A549 (cell line): Measurements from ENCODE around the gene RAPGEF4. TPM values are rescaled to one million over a fixed set of nuclear protein-coding genes. Genes with fewer than 3 reads are reported as not detected.

Experiments used
- ATAC-seq, 2 experiments: fragments of 200-7000 bp in 1 of 2; fragments of >200 bp in 1 of 2; cut with Nextera tagmentation in 1 of 2; cut with Tn5 transposase in 1 of 2; 3 replicates each; pipeline versions ENCODE4 v1.8.0 to v1.9.1; 2018 to 2020; ENCODE audit warnings: mild to moderate bottlenecking in 1 of 2, moderate library complexity in 1 of 2
- CTCF ChIA-PET: fragments of 300-600 bp; sonication (Branson Sonifier 250); formaldehyde crosslinking; extraction: SDS; loops from one replicate; lab custom pipeline; 2021; ENCODE audit warnings: antibody characterized with exemption, inconsistent platforms; lab: Yijun Ruan, JAX
- POLR2A ChIA-PET: fragments of 350-600 bp; formaldehyde crosslinking; extraction: SDS; loops from one replicate; lab custom pipeline; 2021; ENCODE audit warnings: antibody characterized with exemption, inconsistent platforms; lab: Yijun Ruan, JAX
- DNase-seq, 2 experiments: peaks; one replicate each; pipeline versions ENCODE4 v3.0.0 to v3.0.0-alpha.2; 2011 to 2016; ENCODE audit warnings: low read depth in 1 of 2, low spot score in 1 of 2
- FAIRE-seq: peaks from 2 replicates; lab custom pipeline; 2011; peaks lifted over from hg19 to GRCh38; lab: Jason Lieb, UNC
- H3K27ac ChIP-seq, 2 experiments: fragments of >200 bp; sonication (Bioruptor Twin); formaldehyde crosslinking; 3 replicates each; pipeline ENCODE4 v1.5.1; 2016 to 2017
- H3K4me1 ChIP-seq: fragments of >200 bp; sonication (Bioruptor Twin); formaldehyde crosslinking; 3 replicates; pipeline ENCODE4 v1.6.1; 2016
- H3K4me2 ChIP-seq: fragments of >200 bp; sonication (Bioruptor Twin); formaldehyde crosslinking; 3 replicates; pipeline ENCODE4 v1.6.1; 2016
- H3K4me3 ChIP-seq: fragments of >200 bp; sonication (Bioruptor Twin); formaldehyde crosslinking; 3 replicates; pipeline ENCODE4 v1.5.1; 2016
- H3K9me3 ChIP-seq: fragments of >200 bp; sonication (Bioruptor Twin); formaldehyde crosslinking; 3 replicates; pipeline ENCODE4 v1.6.1; 2016
- BCL3 ChIP-seq: fragments of >200 bp; sonication (Bioruptor Twin); formaldehyde crosslinking; IDR thresholded peaks from 3 replicates; pipeline ENCODE4 v1.6.1; 2016
- BHLHE40 ChIP-seq: IDR thresholded peaks from 2 replicates; pipeline ENCODE4 v1.6.1; 2012; ENCODE audit warnings: low read depth, low read length, inconsistent platforms
- CHD2 ChIP-seq: fragments of 150-350 bp; IDR thresholded peaks from 2 replicates; pipeline ENCODE4 v1.6.1; 2014; ENCODE audit warnings: low read length; ENCODE audit not compliant: partially characterized antibody
- CHD4 ChIP-seq: fragments of 200-600 bp; sonication (generic); IDR thresholded peaks from 2 replicates; pipeline ENCODE4 v1.6.1; 2016; ENCODE audit warnings: antibody characterized with exemption, mild to moderate bottlenecking, borderline replicate concordance
- GATA3 ChIP-seq: IDR thresholded peaks from 2 replicates; pipeline ENCODE4 v1.6.1; 2012; ENCODE audit warnings: borderline replicate concordance
- HDAC2 ChIP-seq: fragments of 200-600 bp; sonication (generic); IDR thresholded peaks from 2 replicates; pipeline ENCODE4 v1.6.1; 2016
- HMGXB4 ChIP-seq: fragments of 250-450 bp; sonication (Bioruptor Pico); IDR thresholded peaks from 2 replicates; pipeline ENCODE4 v1.5.0; 2021; ENCODE audit warnings: mild to moderate bottlenecking, moderate library complexity, borderline replicate concordance
- KDM1A ChIP-seq: fragments of 200-600 bp; sonication (generic); IDR thresholded peaks from 2 replicates; pipeline ENCODE4 v1.6.1; 2016; ENCODE audit warnings: low read depth, mild to moderate bottlenecking
- MAX ChIP-seq: IDR thresholded peaks from 2 replicates; pipeline ENCODE4 v1.6.1; 2012
- MYC ChIP-seq: IDR thresholded peaks from 2 replicates; pipeline ENCODE4 v1.6.1; 2012; ENCODE audit warnings: mild to moderate bottlenecking, inconsistent platforms, low read length, improper control_type of control experiment, borderline replicate concordance
- NFE2L2 ChIP-seq: fragments of 150-350 bp; conservative IDR thresholded peaks from 2 replicates; pipeline ENCODE4 v1.6.1; 2014; ENCODE audit warnings: low read length
- NPAS2 ChIP-seq: fragments of 250-450 bp; sonication (Bioruptor Pico); IDR thresholded peaks from 2 replicates; pipeline ENCODE4 v1.8.0; 2022; ENCODE audit warnings: mild to moderate bottlenecking, moderate library complexity, borderline replicate concordance
- NR3C1 ChIP-seq: fragments of >200 bp; sonication (Bioruptor Twin); formaldehyde crosslinking; IDR thresholded peaks from 3 replicates; pipeline ENCODE4 v1.6.1; 2017
- PBX3 ChIP-seq: IDR thresholded peaks from 2 replicates; pipeline ENCODE4 v1.6.1; 2012
- RCOR1 ChIP-seq: fragments of 150-350 bp; IDR thresholded peaks from 2 replicates; pipeline ENCODE4 v1.6.1; 2014; ENCODE audit warnings: antibody characterized with exemption, low read length, low read depth
- REST ChIP-seq: fragments of 200-600 bp; sonication (generic); IDR thresholded peaks from 2 replicates; pipeline ENCODE4 v1.6.1; 2016; ENCODE audit warnings: antibody characterized with exemption, mild to moderate bottlenecking, moderate library complexity
- RFX5 ChIP-seq: fragments of 450-650 bp; IDR thresholded peaks from 2 replicates; pipeline ENCODE4 v1.7.1; 2014; ENCODE audit warnings: antibody characterized with exemption, mild to moderate bottlenecking, moderate library complexity
- SREBF2 ChIP-seq: fragments of 450-650 bp; IDR thresholded peaks from 2 replicates; pipeline ENCODE4 v1.6.1; 2014; ENCODE audit warnings: mild to moderate bottlenecking, moderate library complexity
- TFCP2L1 ChIP-seq: fragments of 250-450 bp; sonication (Bioruptor Pico); IDR thresholded peaks from 2 replicates; pipeline ENCODE4 v1.5.0; 2021; ENCODE audit warnings: mild to moderate bottlenecking
- ZFP36 ChIP-seq: fragments of 450-650 bp; IDR thresholded peaks from 2 replicates; pipeline ENCODE4 v1.6.1; 2014; ENCODE audit warnings: borderline replicate concordance; ENCODE audit not compliant: partially characterized antibody
- ZSCAN20 ChIP-seq: fragments of 250-450 bp; sonication (Bioruptor Pico); IDR thresholded peaks from 2 replicates; pipeline ENCODE4 v1.8.0; 2022; ENCODE audit warnings: mild to moderate bottlenecking, moderate library complexity
- WGBS: methylation state at CpG from one replicate; pipeline ENCODE4 v1.1.6; 2017; ENCODE audit errors: missing lambda C conversion rate; 5-methylcytosine and 5-hydroxymethylcytosine counted together
- polyA plus RNA-seq, 4 experiments: library from polyadenylated mRNA; depleted of rRNA in 3 of 4; stranded (reverse); fragments of >200 nt; fragmentation: RNase III in 1 of 4; extraction: RNeasy Plus Mini Kit Qiagen cat#74134 plus additional on column Dnase treatment in 1 of 4; gene quantifications; 2 replicates in 3 of 4; 3 replicates in 1 of 4; pipeline ENCODE4 v1.2.3, GENCODE V29; 2011 to 2017

Gene RAPGEF4
- polyA plus RNA-seq, 2 of the 4 experiments (the other 2 are of a cell fraction): 0.18 to 1.1 TPM

GRCh38 chr2:172701250-172701649, 34.4 kb upstream of the RAPGEF4 start:
- DNase-seq (no peak), FAIRE-seq (no peak), ATAC-seq (peak in 1 of 2 experiments; percentile 37; a peak in 2 of 6 replicates)
- POLR2A ChIA-PET: no interaction called here
- Histone ChIP-seq H3K27ac (peak overlapping the region in 1 of 2 experiments; percentile 6; a peak in 1 of 6 replicates), H3K4me1 (peaks cover 38% of the 10 kb centered on the region), H3K4me3 (no peak overlapping the region), H3K9me3 (no peaks in the 10 kb centered on the region), H3K4me2 (peak overlapping the region; percentile 34)
- CTCF ChIA-PET: interaction anchor here (0.7 to 1.7 kb wide), 4 partner anchors 9 to 802 kb away, joined by 3 to 5 read pairs (median 3); no protein-coding TSS in a partner anchor
- 0% methylated on average over 1 of the region's 1 CpG for WGBS
- TF ChIP-seq ZFP36 (no peak), BCL3 (no peak), ZSCAN20 (CRISPR knock-in tag) (no peak), HDAC2 (no peak), NPAS2 (CRISPR knock-in tag) (no peak), CHD2 (no peak), KDM1A (no peak), RCOR1 (no peak), NR3C1 (no peak), REST (no peak), PBX3 (no peak), SREBF2 (no peak), CHD4 (no peak), MYC (no peak), BHLHE40 (no peak), MAX (no peak), TFCP2L1 (CRISPR knock-in tag) (no peak), HMGXB4 (CRISPR knock-in tag) (no peak), NFE2L2 (no peak)

- FAIRE-seq: no peak
- WGBS: 90% methylated on average over 1 of the region's 1 CpG
- TF ChIP-seq RFX5: no peak
- TF ChIP-seq MYC: no peak
- no peak for TF ChIP-seq CHD4
- no peak for TF ChIP-seq GATA3
- Histone ChIP-seq H3K9me3 (no peaks in the 10 kb centered on the region), H3K4me2 (no peak overlapping the region), H3K4me3 (no peak overlapping the region), H3K4me1 (peaks cover 32% of the 10 kb centered on the region), H3K27ac (no peak overlapping the region)
- ATAC-seq: no peak
- CTCF ChIA-PET: no interaction called here
- POLR2A ChIA-PET: no interaction called here
- DNase-seq: no peak
Observed at GRCh38 chr2:172702451-172702850, 33.2 kb upstream of the RAPGEF4 start.
